CD1c-positive myeloid dendritic cell (primary cell): ENCODE measurements around the gene AKR1E2.
A peak's percentile ranks its signal among the peaks of the same experiment; 100 is the strongest.

Source experiments
- DNase-seq: peaks from one replicate; pipeline ENCODE4 v3.0.0-alpha.2; 2016; ENCODE audit errors: extremely low spot score

The AKR1E2 gene

DNA sequence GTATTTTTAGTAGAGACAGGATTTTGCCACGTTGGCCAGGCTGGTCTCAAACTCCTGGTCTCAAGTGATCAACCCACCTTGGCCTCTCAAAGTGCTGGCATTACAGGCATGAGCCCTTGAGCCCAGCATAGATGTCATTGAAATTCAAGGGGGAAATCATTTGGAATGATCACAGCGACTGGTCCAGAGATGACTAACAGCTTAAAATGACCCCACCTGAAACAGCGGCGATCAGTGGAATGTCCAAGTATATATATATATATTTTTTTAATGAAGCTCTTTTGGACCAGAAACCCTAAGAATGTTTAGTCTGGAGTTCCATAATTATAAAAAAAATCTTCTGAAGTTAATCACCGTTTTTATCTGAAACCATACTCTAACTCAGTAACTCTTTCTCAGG lies 12.5 kb upstream of the AKR1E2 start:
- DNase-seq: no peak

DNA sequence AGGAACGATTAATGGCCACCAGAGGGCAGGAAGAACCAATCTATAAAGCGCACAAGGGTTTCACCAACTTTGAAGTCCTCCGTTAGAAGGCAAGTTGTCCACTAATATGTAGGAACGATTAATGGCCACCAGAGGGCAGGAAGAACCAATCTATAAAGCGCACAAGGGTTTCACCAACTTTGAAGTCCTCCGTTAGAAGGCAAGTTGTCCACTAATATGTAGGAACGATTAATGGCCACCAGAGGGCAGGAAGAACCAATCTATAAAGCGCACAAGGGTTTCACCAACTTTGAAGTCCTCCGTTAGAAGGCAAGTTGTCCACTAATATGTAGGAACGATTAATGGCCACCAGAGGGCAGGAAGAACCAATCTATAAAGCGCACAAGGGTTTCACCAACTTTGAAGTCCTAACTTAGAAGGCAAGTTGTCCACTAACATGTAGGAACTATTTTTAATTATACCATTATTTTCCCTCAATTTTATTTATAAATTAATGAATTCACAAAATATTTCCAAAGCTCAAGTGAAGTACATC lies 10.3 kb upstream of the AKR1E2 start:
- peak; percentile 35 for DNase-seq

DNA sequence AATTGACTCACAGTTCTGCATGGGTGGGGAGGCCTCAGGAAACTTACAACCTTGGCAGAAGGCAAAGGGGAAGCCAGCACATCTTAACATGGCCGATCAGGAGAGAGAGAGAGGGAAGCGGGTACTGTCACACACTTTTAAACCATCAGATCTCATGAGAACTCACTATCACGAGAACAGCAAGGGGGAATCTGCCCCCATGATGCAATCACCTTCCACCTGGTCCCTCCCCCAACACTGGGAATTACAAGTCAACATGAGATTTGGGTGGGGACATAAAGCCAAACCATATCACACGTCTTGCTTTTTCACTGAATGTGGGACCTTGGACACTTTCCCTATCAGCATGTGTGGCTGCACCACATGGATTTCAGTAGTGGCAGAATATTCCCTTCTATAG lies 9.0 kb upstream of the AKR1E2 start:
- DNase-seq: no peak

DNA sequence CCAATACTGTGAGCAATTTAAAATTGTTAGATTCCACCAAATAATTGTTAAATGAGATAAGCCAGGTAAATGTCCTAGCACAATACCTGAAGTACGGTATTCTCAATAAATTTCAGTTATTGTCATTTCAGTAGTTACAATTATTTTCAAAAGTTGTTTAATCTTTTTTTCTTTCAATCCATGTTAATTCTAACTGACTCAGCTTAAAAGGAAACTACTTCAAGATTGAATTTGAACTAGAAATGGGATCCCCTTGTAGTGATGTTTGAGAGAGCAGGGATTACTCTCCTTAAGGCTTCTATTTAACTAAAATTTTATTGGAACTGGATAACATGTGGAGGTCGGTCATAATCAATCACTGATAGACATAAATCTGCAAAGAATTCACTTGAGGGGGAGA lies 6.9 kb upstream of the AKR1E2 start:
- no peak for DNase-seq

DNA sequence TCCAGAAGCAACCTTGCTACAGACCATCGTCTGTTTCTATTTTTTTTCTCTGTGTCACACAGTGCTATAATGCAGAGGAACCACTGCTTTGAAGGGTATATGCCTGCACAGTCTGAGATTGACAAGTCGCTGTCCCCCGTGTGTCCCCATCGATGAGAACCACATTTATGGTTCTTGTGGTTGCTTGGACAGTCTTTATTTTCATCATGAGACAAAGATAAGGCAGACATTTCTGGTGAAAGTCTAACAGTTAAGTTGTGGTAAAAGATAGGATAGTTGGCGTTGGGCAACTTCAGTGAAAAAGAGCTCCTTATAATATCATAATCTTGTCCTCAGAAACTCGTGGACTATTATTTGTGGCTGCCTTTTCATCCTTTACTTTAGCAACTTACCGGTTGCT lies 6.3 kb upstream of the AKR1E2 start:
- no peak for DNase-seq

DNA sequence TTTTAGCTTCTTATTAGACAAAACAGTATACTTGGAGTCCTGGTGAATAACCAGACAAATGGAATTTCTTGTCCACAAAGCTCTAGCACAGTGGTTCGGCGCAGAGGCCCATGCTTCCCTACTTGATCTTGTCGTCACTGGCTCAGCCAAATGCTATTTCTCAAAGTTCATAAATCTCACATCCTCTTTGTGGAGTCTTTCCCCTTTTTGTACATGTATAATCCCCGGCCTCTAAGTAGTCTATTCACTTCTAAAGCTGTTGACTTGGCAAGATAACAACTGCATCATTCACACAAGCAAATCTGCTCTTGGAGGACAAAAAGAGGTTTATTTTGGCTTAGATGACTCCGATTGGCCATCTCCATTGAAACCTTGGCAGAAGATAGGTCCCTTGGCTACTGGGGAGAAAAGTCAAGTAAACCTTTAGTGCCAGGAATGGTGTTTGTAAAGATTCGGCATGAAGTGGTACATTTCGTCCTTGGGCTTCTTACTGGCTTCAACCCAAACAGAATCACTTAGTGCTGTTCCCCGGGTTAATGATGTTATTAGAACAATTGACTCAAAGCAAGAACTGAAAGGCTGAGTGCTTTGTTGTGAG lies 5.1 kb upstream of the AKR1E2 start:
- DNase-seq: peak; percentile 86

DNA sequence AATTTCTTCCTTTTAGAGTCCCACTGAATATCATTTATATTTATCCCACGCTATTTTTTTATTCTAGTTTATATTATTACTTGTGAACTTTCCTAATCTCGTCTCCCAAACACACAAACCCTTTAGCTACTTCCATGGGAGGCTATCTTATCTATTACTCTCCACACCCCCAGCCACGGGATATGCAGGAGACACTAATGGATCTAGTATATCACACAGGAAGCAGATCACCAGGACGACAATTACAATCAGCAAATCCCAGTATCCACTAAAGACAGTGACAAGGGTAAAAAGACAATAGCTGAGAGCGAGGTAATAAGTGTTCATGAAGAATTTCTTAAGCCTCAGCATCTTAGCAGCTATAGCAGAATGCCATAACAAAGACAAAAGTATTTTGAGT lies 3.8 kb upstream of the AKR1E2 start:
- no peak for DNase-seq

DNA sequence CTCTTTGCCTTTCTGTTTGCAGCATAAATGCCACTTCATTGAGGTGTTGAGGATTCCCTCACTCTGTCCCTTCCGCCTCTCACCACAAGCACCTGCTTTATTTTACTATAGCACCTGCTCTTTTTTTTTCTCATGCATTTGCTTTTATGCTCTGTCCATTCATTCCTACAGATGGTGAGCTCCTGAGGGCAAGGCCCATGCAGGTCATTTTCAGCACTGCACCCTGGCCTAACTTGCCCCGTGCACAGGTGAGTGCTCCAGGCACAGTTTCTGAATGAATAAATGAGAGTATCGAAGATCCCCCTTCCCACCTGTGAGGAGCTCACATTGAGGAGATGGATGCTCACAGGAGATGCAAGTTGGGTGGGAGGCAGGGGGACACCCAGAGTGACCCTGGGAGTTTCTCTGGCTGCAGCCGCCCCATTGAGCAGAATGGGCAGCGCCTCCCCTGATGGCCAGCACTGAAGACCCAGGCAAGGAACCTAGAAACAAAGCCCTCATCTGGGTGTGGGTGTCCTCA lies 1.2 kb upstream of the AKR1E2 start:
- no peak for DNase-seq

DNA sequence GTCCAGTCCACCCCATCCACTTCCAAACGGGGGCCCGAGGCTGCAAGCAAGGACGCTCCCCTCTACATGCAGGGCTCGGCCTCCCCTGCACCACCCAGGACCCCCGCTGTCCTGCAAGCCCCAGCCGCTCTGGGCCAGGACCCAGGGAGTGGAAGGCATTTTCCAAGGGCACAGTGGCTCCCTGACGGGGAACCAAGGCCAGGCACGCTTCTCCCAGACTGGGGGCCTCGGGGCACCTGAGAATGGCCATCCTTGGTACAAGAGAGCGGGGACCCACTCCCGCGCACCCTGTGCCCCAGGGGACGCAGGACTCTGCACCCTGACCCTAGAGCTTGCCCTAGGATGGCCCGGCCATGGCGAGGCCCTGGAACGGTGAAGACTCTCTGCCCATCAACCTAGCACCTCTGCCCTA lies 545 bp upstream of the AKR1E2 start:
- DNase-seq: no peak

DNA sequence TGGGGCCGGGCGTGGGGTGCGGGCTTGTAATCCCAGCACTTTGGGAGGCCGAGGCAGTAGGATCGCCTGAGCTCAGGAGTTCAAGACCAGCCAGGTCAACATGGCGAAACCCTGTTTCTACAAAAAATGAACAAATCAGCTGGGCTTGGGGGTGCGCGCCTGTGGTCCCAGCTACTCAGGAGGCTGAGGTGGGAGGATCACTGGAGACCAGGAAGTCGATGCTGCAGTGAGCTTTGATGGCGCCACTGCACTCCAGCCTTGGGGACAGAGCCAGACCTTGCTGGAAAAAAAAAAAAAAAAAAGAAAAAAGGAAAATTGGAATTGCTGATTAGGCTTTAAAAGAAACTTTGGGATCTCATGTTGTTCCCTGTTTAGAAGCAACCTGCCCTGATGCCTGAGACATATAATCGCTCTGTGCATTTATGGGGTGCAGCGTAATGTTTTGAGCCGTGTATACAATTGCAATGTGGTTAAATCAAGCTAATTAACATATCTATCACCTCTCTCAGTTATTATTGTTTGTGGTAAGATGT lies 851 bp downstream of the AKR1E2 start:
- no peak for DNase-seq

DNA sequence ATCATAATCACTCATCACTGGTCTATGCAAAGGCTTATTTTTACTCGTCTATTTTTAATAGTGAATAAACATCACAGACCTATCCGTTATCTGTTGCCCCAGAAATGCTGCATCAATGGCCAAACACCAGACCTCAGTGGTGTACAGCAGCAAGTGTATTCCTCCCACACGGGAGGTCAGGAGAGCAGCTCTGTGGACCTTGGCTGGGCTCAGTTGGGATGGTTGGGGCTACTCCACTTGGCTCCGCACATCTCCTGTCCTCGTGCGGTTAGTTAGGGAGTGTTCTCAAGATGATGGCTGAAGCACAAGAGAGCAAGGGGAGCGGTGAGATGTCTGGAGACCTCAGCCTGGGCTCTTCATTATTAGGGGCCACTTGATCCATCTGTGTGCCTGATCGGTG lies 2.0 kb downstream of the AKR1E2 start:
- no peak for DNase-seq

DNA sequence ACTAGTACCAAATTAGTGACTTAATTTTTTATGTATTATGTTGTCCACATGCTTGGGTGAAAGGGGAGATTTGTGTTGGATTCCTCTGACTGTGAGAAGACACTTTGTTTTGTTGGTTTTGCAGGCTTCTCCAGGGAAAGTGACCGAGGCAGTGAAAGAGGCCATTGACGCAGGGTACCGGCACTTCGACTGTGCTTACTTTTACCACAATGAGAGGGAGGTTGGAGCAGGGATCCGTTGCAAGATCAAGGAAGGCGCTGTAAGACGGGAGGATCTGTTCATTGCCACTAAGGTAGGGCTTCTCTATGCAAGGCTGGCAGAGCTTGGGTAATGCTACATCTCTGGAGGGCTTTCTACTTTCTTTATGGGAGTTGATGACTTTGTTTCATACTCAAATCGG lies 4.5 kb downstream of the AKR1E2 start:
- no peak for DNase-seq

DNA sequence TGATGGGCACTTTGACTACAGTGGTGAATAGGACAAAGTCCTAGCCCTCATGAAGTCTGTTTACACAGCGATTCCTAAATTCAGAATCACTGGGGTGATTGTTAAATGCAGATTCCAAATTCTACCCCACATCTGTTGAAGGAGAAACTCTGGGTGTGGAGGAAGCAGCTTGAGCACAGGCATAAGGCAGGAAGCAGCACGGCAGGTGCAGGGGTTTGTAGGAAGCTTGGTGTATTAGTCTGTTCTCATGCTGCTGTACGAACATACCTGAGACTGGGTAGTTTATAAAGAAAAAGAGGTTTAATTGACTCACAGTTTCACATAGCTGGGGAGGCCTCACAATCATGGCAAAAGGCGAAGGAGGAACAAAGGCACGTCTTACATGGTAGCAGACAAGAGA lies 5.1 kb downstream of the AKR1E2 start:
- no peak for DNase-seq

DNA sequence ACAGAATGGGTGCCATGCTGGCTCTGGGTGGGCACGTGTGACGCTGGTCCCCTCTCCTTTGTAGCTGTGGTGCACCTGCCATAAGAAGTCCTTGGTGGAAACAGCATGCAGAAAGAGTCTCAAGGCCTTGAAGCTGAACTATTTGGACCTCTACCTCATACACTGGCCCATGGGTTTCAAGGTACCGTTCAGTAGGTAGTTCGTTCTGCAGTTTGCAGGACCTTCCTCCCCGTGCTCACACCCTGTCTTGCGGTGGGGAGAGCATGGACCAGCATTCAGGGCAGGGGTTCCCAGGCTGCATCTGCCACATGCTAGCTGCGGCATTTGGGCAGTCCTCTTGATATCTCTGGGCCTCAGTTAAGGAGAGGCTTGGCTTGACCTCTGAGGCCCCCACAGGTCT lies 7.3 kb downstream of the AKR1E2 start:
- DNase-seq: no peak

DNA sequence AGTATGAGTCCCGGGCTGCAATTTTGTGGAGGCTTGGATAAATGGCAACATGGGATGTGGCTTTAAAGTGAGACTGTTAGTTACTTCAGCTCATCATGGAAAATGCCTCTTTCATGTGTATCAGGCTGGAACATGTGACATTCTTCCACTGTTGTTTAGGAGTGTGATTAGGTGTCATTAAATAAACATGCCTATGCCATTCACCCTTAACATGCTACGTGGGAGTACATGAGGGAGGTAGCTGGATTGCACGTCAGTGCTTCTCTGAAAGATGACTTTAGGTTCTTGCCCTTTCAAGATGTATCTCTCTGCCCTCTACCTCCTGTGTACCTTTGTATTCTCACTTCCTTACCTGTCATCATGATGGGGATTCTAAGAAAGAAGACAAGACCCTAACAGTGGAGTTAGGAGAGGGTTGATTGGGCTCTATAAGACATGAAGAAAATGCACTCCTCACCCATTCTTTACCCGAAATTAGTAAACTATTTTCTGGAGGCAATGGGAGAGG lies 8.9 kb downstream of the AKR1E2 start:
- no peak for DNase-seq

DNA sequence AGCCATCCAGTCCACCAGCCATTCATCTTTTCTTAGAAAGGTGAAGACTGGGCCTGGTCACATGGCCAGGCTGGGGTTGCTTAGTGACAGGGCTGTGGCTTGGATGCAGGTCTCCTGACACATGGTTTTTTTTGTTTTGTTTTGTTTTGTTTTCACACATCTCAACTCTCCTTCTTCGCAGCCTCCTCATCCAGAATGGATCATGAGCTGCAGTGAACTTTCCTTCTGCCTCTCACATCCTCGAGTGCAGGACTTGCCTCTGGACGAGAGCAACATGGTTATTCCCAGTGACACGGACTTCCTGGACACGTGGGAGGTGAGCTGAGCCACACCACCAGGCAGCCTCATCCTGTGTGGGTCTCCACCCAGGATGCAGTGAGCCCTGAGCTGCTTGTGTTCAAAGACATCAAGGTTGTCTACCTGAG lies 9.5 kb downstream of the AKR1E2 start:
- no peak for DNase-seq

DNA sequence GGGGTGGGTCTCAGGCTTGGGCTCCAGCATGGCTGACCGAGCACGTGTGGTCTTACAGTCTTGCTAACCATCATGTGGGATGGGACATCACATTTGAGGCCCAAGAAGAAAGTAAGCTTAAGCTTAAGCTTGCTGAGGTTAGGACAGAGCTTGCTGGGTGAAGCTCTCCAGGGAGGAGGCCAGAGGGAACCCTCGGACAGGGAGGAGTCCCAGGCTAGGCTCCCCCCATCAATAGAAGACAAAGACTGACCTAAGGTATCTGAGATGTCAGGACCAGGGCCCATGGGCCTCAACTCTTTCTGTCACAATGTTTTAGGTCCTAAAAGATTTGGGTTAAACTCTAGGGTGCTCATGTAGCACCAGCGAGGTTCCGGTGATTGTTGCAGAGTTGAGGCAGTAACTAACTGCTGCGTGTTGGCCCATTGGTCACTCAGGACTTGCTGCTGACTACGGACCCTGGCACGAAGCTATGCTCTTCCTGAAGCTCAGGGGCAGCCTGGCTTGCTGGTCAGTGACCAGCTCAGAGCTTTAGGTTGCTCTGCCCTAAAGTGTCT lies 10.5 kb downstream of the AKR1E2 start:
- DNase-seq: no peak

DNA sequence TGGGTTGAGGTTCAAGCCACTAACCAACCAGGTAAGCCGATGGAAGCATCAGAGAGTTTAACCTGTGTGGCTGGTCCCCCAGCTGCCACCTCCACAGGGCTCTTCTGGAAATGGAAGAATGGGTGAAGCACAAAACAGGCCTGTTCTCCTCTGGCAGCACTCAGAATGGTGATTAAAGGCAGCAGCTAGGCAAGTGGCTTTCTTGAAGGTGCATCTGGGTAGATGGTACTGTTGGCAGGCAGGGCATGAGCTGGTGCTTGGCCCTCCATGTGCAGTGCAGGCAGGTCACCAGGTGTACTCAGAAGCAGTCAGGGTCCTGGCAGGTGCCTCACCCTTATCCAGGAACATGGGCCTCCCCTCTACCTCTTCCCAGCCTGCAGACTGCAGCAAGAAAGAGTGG lies 11.5 kb downstream of the AKR1E2 start:
- no peak for DNase-seq

DNA sequence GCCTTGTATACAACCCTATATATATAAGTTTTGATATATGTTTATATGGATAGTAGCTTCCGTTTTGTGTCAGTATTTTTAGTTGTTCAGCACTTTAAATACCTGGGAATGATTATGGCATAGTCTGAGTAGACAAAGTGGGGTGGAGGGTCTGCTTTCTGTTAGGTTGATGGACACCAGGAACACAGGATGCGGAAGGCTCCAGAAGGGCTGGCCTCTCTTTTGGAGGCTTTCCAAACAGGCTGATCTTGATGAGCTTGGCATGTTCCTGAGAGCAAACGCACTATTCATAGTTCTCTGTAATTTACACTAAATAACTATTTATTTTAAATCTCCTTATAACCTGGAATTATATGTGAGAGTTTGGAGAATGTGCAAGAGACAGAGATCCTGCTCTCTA lies 12.7 kb downstream of the AKR1E2 start:
- no peak for DNase-seq

DNA sequence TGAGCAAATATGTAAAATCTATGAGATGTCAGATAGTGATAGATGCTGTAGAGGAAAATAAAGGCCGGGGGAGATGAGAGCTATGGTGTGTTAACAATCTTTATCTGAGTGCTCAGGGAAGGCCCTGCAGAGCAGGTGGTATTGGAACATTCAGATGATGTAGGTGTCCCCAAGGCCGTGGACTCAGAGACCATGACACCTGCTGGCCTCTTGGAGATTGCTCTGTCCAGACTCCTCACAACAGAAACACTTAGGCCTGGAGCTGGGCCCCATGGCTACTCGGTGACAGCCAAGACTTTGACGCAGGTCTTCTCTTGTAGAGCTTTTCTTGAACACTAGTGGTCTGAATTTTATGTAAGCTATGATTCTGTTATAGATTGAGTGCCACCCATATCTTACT lies 13.3 kb downstream of the AKR1E2 start:
- DNase-seq: no peak

DNA sequence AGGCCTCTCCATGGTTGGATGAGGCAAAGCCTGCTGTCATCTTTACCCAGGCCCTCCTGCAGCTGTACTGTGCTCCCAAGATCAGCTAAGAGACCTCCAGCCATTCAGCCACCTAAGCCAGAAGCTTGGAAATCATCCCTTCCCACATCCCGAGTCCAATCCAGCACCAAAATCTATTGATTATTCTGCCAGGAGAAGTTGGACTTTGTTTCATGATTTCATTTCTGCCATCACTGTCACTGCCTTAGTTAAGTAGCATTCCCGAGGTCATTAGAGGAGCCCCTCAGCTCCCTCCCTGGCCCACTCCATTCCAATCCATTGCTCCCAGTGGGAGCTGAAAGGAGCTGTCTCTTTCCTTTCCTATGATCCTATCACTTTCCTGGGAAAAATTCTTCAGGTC lies 14.1 kb downstream of the AKR1E2 start:
- DNase-seq: no peak

DNA sequence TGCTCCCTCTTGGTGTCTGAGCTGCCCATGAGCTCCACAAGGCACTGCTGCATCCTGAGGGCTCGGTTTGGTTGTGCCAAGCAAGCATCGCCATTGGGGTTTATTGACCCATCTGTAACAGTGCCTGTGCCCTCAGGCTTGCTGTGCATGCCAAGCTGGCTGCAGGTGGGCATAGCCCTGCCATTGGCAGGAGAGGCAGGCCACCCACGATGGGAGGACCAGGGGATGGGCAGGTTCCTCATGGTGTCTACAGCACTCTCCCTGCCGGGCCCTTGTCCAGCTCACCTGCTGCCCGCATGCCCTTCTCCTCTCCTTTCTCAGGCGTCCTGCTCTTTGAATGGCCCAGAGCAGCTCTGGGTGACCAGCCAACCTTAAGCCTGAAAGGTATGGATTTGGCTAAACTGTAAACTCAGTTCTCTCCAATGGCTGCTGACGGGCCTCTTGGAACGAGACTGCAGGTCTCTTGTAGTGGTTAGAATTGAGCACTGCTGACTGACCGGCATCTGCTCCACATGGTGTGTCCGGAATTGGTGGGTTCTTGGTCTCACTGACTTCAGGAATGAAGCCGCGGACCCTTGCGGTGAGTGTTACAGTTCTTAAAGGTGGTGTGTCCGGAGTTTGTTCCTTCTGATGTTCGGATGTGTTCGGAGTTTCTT lies 17.6 kb downstream of the AKR1E2 start:
- DNase-seq: no peak

DNA sequence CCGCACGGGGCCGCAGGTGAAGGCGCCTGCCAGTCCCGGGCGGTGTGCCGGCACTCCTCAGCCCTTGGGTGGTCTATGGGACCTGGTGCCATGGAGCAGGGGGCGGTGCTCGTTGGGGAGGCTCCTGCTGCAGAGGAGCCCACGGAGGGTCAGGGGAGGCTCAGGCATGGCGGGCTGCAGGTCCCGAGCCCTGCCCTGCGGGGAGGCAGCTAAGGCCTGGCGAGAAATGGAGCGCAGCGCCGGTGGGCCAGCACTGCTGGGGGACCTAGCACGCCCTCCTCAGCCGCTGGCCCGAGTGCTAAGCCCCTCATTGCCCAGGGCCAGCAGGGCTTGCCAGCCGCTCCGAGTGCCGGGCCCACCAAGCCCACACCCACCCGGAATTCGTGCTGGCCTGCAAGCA lies 18.9 kb downstream of the AKR1E2 start:
- DNase-seq: no peak
